Epidermal melanocyte (primary cell): ENCODE measurements around the gene ESF1.
"Not testable (repeated sequence)": the region's sequence is repeated elsewhere in the genome, so short reads cannot be mapped to it uniquely, and the experiment has no call there.

Source experiments
- DNase-seq: peaks from one replicate; pipeline ENCODE4 v3.0.0; 2011; ENCODE audit warnings: low spot score; ENCODE audit not compliant: insufficient read length

The ESF1 gene

GRCh38 chr20:13739731-13740649 is 44.7 kb downstream of the ESF1 start:
- no peak for DNase-seq

GRCh38 chr20:13738187-13738586 is 46.5 kb downstream of the ESF1 start:
- not testable (repeated sequence) for DNase-seq

GRCh38 chr20:13736436-13737191 is 48.1 kb downstream of the ESF1 start:
- peak; percentile 33 for DNase-seq

- DNase-seq: no peak
Measured at GRCh38 chr20:13735826-13736225, 48.9 kb downstream of the ESF1 start.

GRCh38 chr20:13723011-13723410 is 61.7 kb downstream of the ESF1 start:
- no peak for DNase-seq

GRCh38 chr20:13718171-13718570 is 66.5 kb downstream of the ESF1 start:
- no peak for DNase-seq

- DNase-seq: no peak
Measured at GRCh38 chr20:13717631-13718044, 67.1 kb downstream of the ESF1 start.

- no peak for DNase-seq
Measured at GRCh38 chr20:13715171-13715570, 69.5 kb downstream of the ESF1 start.

- DNase-seq: no peak
Measured at GRCh38 chr20:13708234-13708633, 76.5 kb downstream of the ESF1 start.

GRCh38 chr20:13703265-13703664 is 81.5 kb downstream of the ESF1 start:
- no peak for DNase-seq

- no peak for DNase-seq
Measured at GRCh38 chr20:13701486-13701885, 83.2 kb downstream of the ESF1 start.

- DNase-seq: no peak
Measured at GRCh38 chr20:13700761-13701160, 84.0 kb downstream of the ESF1 start.

- DNase-seq: no peak
Measured at GRCh38 chr20:13694420-13695150, 90.1 kb downstream of the ESF1 start.

- DNase-seq: no peak
Measured at GRCh38 chr20:13692802-13693736, 91.7 kb downstream of the ESF1 start.

- DNase-seq: no peak
Measured at GRCh38 chr20:13690943-13691342, 93.8 kb downstream of the ESF1 start.

GRCh38 chr20:13687815-13688214 is 96.9 kb downstream of the ESF1 start:
- DNase-seq: no peak

GRCh38 chr20:13685623-13686022 is 99.1 kb downstream of the ESF1 start:
- DNase-seq: no peak

- DNase-seq: no peak
Measured at GRCh38 chr20:13684566-13685222, 100.0 kb downstream of the ESF1 start.

- DNase-seq: no peak
Measured at GRCh38 chr20:13683833-13684232, 100.9 kb downstream of the ESF1 start.
